ENCODE results near the gene SOX8.

The SOX8 gene

DNA sequence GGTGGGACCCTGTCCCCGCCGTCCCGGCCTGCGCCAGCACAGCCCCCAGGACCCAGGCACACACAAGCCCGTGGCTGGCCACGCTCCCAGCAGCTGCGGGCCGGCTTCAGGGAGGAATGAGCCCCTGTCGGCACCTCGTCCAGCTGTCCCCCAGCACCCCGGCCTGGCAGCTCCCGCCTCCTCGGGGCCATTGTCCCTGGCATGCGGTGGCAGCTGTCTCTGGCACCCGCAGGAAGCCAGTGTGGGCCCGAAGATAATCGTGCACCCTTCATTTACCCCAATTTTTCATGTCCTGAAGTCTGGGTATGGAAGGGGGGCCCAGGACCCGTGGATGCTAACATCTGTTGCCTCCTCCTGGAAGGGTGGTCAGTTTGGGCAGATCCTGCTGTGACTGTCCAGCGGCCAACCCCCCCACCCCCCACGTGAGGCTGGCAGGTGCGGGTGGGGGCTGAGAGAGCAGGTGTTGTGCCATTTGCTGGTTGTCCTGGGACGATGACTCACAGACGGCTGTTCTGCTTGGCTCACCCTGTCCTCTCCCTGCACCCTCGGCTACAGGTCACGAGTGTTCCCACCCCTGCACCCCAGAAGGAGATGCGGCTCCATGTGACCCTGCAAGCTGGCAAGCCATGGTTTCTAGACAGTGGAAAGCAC, 6.8 kb upstream of the SOX8 start:
- no peak for DNase-seq

DNA sequence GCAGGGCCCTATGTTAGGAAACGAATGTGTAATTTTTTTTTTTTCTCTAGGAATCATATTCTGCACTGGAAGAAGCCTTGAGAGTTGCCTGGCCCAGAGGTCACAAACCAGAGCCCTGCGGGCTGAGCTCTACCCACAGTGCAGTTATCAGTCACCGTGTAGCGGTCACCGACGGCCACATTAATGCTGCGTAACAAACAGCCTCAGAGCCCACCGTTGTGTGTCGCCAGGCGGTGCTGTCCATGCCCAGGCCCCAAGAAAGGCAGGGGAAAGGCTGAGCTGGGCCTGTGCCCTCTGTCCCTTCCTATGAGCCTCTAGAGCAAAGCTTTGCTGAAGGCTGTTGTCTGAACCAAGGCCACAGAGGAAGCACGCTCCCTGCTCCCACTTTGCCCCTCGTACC, 6.3 kb upstream of the SOX8 start:
- DNase-seq = no peak

DNA sequence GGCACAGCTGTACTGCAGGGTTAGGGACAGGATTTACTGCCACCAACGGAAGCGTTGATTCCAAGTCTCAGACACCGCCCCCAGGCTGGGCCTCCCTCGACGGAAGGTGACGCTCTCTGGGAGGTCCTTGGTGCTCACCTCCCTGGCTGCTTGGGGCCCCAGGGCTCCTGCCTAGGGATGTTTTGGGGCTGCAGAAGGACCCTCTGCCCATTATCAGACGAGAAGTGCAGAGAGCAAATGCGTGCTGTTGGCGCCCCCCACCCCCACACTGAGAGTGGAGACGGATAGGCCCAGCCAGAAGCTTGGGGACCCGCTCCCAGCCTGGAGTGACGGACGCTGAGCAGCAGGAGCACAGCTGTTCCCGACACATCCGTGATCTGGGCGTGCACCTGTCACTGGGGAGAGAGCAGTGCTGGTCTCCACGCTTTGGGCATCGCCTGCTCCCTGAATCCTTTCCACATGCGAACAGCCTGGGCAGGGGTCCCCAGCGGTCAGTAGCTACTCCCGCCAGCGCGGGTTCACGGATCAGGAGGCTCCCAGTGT, 5.1 kb upstream of the SOX8 start:
- DNase-seq = no peak

DNA sequence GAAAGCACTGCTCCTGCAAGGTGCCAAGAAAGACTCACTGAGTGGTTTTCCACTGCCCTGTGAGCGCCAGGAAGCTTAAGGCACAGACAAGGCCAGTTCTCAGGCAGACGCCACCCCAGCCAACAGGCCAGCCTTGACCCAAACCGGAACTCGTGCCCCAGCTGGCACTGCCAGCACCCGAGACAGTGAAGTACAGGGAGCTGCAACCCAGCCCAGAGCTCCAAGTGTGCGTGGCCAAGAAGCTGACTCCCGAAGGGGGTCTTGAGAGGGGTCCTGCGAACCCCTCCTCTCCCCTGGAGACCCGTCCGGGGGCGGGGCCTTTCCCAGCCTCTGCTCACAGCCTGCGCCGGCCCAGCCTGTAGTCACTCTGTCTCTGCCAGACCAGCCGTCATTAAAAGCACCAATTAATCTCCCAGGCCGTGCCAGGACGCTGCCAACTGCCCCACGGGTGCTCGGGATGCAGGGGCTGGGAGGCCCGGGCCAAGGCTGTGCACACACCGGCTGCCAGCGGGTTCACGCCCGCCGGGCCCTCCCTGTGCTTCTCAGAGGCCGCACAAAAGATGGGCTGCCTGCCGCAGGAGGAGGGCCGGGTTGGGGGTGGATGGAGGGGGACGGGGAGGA, 4.4 kb upstream of the SOX8 start:
- no peak for DNase-seq

DNA sequence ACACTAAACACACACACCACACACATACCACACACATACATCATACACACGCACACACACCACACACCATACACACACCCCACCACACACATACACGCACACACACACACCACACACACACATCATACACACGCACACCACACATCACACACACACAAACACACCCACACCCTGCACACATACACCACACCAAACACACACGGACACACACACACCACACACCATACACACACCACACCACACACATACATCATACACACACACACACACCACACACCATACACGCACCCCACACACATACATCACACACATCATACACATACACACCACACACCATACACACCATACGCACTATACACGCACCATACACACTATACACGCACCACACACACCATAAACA, 3.7 kb upstream of the SOX8 start:
- DNase-seq = no peak

DNA sequence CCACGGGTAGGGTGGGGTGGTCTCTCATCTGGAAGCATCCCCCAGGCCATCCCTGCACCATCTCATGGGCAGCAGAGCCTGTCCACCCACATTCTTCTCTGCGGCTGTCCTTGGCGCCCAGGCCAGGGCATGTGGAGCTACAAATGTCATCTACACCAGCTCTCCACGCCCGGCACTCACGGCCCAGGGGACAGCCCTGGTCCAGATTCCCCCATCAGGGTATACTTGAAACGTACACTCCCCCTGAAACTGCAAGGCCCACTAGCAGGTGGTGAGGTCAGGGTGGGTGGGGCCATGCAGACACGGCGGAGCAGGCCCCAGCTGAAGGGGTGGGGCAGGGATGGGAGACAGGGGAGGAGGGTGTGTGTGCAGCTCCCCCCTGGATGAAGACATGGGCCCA, 3.2 kb upstream of the SOX8 start:
- DNase-seq = no peak

DNA sequence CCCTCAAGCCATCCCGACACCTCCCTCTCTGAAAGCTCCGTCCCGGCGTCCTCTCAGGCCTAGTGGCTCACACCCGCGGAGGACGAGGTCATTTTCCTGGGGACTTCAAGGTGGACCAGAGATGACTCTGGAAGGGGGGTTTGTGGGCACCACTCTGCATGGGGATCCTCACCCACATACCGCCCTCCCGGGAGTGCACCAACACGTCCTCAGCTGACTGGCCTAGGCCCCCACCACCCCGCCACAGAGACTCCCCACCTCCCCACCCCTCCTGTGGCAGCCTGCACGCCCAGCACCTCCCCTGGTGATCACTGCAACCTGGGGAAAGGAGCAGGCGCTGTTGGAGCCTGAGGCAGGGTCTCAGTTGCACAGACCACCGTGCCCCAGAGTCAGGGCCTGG, 2.4 kb upstream of the SOX8 start:
- no peak for DNase-seq

DNA sequence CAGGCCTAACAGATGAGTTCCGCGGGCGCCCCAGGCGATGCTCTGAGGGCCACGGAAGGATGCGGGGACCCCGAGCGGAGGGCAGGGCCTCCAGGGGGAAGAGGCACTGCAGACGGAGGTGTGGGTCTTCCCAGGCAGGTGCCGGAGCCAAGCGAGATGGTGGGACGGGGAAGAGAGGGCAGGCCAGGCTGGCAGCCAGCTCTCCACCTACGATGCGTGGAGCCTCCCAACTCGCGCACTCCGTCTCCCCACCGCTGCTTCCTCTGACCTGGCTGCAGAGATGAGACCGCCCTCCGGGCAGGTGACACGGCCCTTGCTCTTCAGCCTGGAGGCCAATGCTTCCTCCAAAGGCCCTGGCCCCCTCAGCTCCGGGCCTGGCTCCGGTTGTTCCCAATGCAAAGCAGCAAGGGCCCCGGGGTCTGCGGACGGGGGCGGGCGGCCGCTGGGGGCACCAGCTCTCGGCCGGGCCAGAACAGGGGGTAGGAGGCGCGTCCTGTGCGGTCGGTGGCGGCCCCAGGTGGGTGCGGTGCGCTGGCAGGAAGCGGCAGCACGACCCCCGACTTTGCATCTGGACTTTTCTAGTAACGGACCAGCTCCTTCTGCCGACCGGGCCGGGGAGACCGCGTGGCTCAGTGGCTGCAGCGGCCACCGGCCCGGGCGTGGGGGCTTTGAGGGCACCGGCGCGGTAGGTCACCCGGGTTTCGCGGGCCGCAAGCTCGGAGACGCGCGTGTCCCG, 1.5 kb upstream of the SOX8 start:
- no peak for DNase-seq

DNA sequence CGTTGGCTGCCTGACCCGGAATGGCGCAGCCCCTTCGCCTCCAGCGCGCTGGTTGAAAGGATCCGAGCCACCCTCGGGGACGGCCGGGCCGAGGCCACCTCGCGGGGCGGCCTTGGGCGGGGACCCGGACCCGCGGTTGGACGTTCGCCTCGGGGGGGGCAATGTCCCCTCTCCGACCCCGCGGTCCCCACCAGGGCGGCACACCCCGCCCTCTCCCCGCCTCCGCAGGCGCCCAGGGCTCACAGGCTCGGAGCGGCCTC, 1.0 kb upstream of the SOX8 start:
- no peak for DNase-seq

DNA sequence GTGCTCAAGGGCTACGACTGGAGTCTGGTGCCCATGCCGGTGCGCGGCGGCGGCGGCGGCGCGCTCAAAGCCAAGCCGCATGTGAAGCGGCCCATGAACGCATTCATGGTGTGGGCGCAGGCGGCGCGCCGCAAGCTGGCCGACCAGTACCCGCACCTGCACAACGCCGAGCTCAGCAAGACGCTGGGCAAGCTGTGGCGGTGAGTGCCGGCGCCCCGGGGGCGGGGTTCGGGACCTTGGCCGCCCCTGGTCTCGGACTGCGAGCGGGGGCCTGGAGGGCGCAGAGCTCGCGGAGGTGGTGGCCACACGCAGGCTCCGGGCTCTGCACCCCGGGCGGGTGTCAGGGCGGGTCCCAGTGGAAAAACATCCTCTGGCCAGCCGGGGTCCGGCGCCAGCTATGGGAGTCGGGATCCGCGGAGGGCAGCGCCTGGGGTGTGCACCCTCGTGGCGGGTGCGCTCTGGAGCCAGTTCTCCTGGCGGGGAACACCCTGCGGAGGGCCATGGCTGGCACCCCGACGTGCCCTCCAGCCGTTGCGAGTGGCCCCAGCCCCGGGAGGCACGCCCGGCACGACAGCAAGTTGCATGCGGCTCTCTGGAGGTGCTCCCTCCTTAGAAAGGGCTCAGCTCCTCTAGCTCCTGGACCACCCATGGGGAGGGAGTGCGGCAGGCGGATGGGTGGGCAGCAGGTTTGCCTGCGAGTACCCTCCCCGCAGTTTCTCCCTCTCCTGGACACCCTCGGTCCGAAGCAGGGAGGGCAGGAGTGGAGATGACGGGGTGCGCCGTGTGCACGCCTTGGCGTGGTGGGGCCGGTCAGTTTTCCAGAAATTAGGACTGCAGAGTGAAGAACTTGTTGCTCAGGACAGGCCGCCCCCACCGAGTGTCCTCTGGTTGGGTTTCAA, 824 bp downstream of the SOX8 start:
- no peak for DNase-seq

DNA sequence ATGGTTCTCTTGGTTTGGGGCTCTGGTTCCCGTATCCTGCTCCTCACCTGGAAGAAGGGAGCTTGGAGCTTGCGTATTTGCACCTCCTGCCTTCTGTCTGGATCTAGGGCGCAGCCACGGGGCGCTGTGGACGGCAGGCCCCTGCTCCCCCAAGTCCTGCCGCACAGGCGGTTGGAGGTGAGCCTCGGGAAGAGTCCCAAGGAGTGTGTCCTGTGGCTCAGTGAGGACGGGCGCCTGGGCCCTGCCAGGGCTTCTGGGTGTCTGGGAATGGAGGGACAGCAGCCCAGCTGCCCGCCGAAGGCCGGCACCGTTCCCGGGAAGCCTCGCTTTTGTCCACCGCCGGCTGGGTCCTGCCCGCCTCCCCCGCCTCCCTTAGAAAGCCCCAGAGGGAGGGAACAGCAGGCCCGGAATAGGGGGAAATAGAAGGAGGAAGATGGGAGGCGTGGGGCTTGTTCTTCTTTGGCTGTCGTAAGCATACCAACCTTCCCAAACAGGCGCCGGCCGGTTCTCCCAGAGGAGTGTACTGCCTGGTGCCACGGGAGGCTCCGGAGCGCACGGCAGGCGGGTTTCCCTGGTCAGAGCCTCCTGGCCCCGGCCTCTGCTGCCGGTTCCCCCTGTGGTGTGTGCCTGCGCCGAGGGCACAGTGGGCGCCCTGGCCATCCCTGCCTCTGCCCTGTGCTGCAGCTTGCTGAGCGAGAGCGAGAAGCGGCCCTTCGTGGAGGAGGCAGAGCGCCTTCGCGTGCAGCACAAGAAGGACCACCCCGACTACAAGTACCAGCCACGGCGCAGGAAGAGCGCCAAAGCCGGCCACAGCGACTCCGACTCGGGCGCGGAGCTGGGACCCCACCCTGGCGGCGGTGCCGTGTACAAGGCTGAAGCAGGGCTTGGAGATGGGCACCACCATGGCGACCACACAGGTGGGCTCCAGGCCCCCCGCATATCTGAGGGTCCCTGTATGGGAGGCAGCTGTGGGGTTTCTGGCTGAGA, 1.8 kb downstream of the SOX8 start:
- DNase-seq = no peak

DNA sequence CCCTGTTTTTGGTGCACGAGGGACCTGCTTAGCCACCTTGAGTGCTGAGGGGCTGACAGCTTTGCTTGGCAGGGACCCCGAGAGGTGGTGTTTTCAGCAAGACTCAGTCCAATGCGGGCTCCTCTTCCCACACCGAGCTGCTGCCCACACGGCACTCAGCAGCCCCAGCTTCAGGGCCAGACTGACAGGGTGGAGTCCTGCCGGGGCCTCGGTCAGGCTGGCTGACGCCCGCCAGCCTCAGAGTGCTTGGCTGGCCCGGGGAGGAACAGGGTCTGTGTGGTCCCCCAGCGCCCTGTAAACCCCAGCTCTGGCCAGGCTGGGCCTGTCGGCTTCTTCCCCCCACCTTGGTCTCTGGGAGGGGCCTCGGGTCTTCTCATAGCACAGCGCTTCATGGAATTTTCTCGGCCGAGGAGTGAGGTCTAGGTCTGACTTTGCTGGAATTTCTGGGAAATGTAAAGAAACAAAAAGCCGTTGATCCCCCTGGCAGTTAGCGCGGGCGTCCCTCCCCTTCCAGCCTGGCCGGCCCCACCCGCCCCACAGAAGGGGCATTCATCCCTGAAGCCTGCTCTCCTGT, 2.6 kb downstream of the SOX8 start:
- no peak for DNase-seq

DNA sequence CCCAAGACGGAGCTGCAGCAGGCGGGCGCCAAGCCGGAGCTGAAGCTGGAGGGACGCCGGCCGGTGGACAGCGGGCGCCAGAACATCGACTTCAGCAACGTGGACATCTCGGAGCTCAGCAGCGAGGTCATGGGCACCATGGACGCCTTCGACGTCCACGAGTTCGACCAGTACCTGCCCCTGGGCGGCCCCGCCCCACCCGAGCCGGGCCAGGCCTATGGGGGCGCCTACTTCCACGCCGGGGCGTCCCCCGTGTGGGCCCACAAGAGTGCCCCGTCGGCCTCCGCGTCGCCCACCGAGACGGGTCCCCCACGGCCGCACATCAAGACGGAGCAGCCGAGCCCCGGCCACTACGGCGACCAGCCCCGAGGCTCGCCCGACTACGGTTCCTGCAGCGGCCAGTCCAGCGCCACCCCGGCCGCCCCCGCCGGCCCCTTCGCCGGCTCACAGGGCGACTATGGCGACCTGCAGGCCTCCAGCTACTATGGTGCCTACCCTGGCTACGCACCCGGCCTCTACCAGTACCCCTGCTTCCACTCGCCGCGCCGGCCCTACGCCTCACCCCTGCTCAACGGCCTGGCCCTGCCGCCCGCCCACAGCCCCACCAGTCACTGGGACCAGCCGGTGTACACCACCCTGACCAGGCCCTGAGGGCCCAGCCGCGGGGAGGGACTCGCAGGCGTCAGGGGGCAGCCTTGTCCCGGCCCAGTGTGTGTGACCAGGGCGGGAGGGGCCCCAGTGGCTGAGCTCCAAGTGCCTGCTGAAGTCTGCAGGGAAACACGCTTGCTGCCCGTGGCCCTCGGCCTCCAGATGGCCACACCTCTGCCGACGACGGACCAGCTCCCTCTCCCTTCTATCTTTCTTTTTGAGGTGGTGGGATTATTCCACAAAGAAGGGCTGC, 3.4 kb downstream of the SOX8 start:
- no peak for DNase-seq

DNA sequence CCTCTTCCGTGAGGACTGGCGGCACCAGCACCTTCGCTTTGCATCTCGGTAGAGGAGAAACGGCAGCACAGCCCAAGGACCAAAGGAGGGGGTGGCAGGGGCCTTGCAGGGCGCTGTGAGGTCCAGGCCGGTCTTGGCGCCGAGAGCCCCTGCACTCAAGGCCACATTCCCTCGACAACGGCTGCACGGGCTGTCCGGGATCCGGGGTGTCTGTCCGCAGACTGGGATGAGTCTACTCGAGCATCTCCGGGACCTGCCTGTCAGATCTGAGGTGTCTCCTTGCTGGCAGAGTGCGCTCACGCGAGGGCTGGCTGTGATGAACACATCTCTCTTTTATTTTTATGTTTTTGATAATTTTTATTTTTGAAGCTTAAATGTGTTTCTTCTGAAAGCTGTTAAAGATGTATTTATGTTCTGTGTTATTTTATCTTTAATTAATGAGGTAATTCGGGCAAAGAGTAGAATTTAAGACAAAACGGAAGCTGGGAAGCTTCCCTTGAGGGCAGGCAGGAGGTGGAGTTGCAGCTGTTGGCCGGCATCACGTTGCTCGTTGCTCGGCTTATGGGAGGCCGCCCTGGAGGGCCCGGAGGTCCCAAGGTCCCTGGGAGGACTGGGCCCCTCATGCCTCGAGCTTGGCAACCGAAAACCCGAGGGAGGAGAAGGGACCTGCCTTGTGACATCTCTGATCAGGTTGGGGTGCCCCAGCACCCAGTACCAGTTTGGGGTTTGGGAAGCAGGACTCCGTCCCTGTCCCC, 4.3 kb downstream of the SOX8 start:
- DNase-seq = no peak

DNA sequence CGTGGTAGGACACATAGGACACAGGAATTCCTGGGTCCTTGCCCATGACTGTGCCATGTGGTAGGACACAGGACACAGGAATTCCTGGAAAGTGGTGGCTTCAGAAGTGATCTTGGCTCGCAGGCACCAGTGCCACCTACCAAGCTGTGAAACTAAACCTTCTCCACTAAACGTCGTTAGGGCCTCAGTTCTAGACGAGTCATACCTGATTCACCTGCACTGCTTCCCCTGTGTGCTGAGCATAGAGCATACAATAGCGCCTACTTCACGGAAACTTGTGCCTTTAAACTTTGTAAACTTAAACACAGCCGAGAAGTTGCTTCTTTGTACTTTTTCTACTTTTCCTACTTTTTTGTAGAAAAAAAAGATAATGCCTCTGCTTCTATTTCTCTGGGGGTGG, 4.8 kb downstream of the SOX8 start:
- DNase-seq = no peak

DNA sequence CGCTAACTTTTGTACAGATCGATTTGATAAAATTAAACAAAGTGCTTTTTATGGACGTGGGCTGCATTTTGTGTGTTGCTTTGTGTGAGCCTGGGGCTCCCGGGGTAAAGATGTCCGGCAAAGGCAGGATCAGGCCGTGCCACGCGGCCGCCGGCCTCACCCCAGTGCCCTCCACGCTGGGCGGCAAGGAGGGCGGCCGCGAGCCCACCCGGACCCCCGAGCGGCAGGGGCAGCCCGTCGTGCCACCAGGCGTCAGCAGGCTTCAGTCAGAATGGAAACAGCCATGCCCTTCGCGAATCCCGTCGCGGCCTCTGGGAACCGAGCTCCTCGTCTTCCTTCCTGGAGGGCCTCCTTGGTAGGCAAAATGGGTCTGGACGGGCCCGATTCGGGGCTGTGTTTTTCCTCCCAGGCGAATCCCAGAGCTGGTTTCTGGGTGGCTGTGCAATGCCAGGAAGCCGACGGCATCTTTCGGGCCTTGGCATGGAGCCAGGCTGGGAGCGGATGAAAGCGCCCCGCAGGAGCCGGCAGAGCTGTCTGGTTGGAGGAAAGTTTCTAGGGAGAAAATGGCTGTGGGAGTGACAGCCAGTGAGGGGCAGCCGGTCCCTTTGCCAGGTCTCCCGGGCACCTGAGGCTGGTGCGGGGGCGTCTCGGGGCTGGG, 5.5 kb downstream of the SOX8 start:
- no peak for DNase-seq

DNA sequence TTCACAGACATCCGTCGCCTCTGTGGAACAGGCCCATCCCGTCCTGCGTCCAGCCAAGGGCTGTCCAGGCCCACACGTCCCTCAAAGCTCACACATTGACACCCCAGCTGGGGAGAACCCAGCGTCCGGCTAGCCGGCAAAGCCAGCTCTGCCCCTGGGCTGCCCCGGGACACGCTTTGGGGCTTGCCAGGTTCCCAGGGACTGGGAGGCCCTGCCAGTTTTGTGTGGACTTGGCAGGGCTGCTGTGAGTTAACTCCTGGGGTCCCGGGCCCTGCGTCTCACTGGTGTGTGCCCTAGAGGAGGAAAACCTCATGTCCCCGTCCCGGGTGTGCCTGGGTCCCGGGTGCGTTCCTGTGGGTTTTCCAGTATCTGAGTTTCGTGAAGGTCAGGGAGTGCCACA, 6.3 kb downstream of the SOX8 start:
- DNase-seq = no peak

DNA sequence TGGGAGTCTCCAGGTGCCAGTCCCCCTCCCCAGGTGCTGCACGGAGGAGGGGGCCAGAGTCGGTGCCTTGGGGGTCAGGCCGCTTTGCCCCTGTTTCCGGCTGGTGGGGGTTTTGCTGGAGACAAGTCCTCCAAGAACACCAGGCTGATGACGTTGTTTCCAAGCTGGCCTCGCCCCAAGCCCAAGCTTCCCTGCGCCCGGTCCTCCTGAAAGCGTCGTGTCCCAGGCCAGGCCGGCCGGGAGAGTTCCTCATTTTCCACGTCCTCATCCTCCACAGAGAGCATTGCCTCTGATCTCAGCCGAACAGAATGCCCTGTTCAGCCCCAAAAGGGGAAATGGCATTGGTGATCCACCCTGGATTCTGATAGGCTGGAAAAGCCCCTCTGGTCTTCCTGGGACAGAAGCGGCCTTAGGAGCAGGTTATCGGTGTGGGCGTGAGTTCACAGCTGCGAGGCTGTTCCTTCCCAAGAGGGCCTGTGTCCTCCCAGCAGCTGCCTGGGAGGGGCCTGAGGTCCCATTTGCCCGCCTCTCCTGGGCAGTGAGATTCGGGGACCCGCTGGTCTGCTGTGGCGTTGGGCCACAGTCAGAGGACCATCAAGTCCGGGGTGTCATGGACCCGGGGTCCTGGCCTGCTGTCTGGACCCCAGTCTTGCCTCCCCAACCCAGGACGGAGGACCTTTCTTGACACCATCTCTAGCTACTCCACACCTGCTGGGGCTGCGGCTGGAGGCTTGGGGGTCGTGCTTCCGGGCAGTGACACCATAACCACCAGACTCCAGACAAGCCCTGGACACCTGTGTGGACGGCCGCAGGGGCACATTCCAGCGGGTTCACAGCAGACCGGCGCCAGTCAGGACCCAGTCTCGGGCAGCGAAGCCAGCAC, 7.1 kb downstream of the SOX8 start:
- no peak for DNase-seq

All from hematopoietic multipotent progenitor cell treated with erythropoietin and hydrocortisone succinate and interleukin-3 and kit ligand, for 8 days (in vitro differentiated cells).